T-helper 17 cell (primary cell): ENCODE results near the gene CFH. TPM values are rescaled to one million over a fixed set of nuclear protein-coding genes. Genes with fewer than 3 reads are reported as not detected.
"Not testable (repeated sequence)": the region's sequence is repeated elsewhere in the genome, so short reads cannot be mapped to it uniquely, and the experiment has no call there.

Experiments
- ATAC-seq: fragments of 150-1000 bp; cut with Tn5 transposase; 2 replicates; pipeline ENCODE4 v1.10.0; 2021; ENCODE audit warnings: mild to moderate bottlenecking, moderate library complexity
- DNase-seq, 3 donors: peaks; one replicate each; pipeline versions ENCODE4 v3.0.0 to v3.0.0-alpha.2; 2020 to 2021
- H3K9me3 ChIP-seq: one replicate; pipeline ENCODE4 v1.7.0; 2013; ENCODE audit warnings: low read length, mild to moderate bottlenecking; ENCODE audit not compliant: control insufficient read depth, poor library complexity, severe bottlenecking
- H3K27ac Mint-ChIP-seq: one replicate; pipeline ENCODE4 v1.8.0; 2022; ENCODE audit warnings: mild to moderate bottlenecking, moderate library complexity, mixed read lengths
- H3K27me3 Mint-ChIP-seq: one replicate; pipeline ENCODE4 v1.8.0; 2022; ENCODE audit warnings: mixed read lengths
- H3K36me3 Mint-ChIP-seq: one replicate; pipeline ENCODE4 v1.8.0; 2022; ENCODE audit warnings: low read depth, mixed read lengths
- H3K4me1 Mint-ChIP-seq: one replicate; pipeline ENCODE4 v1.8.0; 2022; ENCODE audit warnings: mild to moderate bottlenecking, mixed read lengths
- H3K4me3 Mint-ChIP-seq: one replicate; pipeline ENCODE4 v1.8.0; 2022; ENCODE audit warnings: mild to moderate bottlenecking, moderate library complexity, mixed read lengths
- total RNA-seq, 4 donors: library from RNA in 2 of 4; stranded (reverse) in 2 of 4; gene quantifications; one replicate each; pipeline ENCODE4 v1.2.3 and lab custom pipeline; 2022 to 2026

CFH gene
- total RNA-seq, 2 donors from 2014 or later = 23.1 to 36.8 TPM

GRCh38 chr1:196733091-196733970 is 81.5 kb downstream of the CFH start:
- DNase-seq = no peak
- peaks cover 7% of the 10 kb centered on the region for H3K36me3 Mint-ChIP-seq
- no peak overlapping the region for H3K4me3 Mint-ChIP-seq
- no peak overlapping the region for H3K27ac Mint-ChIP-seq
- no peaks in the 10 kb centered on the region for H3K27me3 Mint-ChIP-seq
- no peak for ATAC-seq
- peaks cover 2% of the 10 kb centered on the region for H3K9me3 ChIP-seq
- H3K4me1 Mint-ChIP-seq = no peaks in the 10 kb centered on the region

- ATAC-seq (no peak), DNase-seq (no peak)
- Mint-ChIP-seq H3K36me3 (peaks cover 7% of the 10 kb centered on the region), H3K27ac (no peak overlapping the region), H3K27me3 (no peaks in the 10 kb centered on the region), H3K4me3 (no peak overlapping the region), H3K4me1 (no peaks in the 10 kb centered on the region)
- H3K9me3 ChIP-seq = peaks cover 2% of the 10 kb centered on the region
These were observed 82.2 kb downstream of the CFH start for GRCh38 chr1:196734006-196734405.

GRCh38 chr1:196734460-196734859 is 82.6 kb downstream of the CFH start:
- Mint-ChIP-seq H3K27me3 (no peaks in the 10 kb centered on the region), H3K27ac (no peak overlapping the region), H3K36me3 (peaks cover 10% of the 10 kb centered on the region), H3K4me1 (no peaks in the 10 kb centered on the region), H3K4me3 (no peak overlapping the region)
- peaks cover 2% of the 10 kb centered on the region for H3K9me3 ChIP-seq
- ATAC-seq (no peak), DNase-seq (no peak)

GRCh38 chr1:196738730-196739129 is 86.9 kb downstream of the CFH start:
- H3K27ac Mint-ChIP-seq = no peak overlapping the region
- no peaks in the 10 kb centered on the region for H3K4me1 Mint-ChIP-seq
- ATAC-seq = no peak
- DNase-seq = no peak
- no peak overlapping the region for H3K4me3 Mint-ChIP-seq
- no peaks in the 10 kb centered on the region for H3K27me3 Mint-ChIP-seq
- peaks cover 10% of the 10 kb centered on the region for H3K36me3 Mint-ChIP-seq
- peaks cover 2% of the 10 kb centered on the region for H3K9me3 ChIP-seq

GRCh38 chr1:196743244-196743643 is 91.4 kb downstream of the CFH start:
- not testable (repeated sequence) for DNase-seq, H3K4me1 Mint-ChIP-seq, H3K9me3 ChIP-seq, ATAC-seq, H3K36me3 Mint-ChIP-seq, H3K27me3 Mint-ChIP-seq, H3K27ac Mint-ChIP-seq, H3K4me3 Mint-ChIP-seq

- H3K27me3 Mint-ChIP-seq = not testable (repeated sequence)
These were observed 113.3 kb downstream of the CFH start for GRCh38 chr1:196765019-196765740.

GRCh38 chr1:196769823-196770222 is 118.0 kb downstream of the CFH start:
- ATAC-seq, H3K4me1 Mint-ChIP-seq: not testable (repeated sequence)

More at GRCh38 chr1:196765019-196765740, 113.3 kb downstream of the CFH start:
- ATAC-seq, H3K27ac Mint-ChIP-seq, H3K9me3 ChIP-seq, H3K4me3 Mint-ChIP-seq, H3K36me3 Mint-ChIP-seq, DNase-seq, H3K4me1 Mint-ChIP-seq: not testable (repeated sequence)

GRCh38 chr1:196773713-196774112 is 121.9 kb downstream of the CFH start:
- no peak overlapping the region for H3K4me3 Mint-ChIP-seq
- H3K4me1 Mint-ChIP-seq = no peaks in the 10 kb centered on the region
- no peak for ATAC-seq
- H3K9me3 ChIP-seq = no peaks in the 10 kb centered on the region
- no peaks in the 10 kb centered on the region for H3K27me3 Mint-ChIP-seq
- no peak overlapping the region for H3K27ac Mint-ChIP-seq
- DNase-seq = no peak
- H3K36me3 Mint-ChIP-seq = no peaks in the 10 kb centered on the region

More at GRCh38 chr1:196769823-196770222, 118.0 kb downstream of the CFH start:
- H3K27ac Mint-ChIP-seq, H3K4me3 Mint-ChIP-seq, DNase-seq, H3K27me3 Mint-ChIP-seq, H3K36me3 Mint-ChIP-seq, H3K9me3 ChIP-seq: not testable (repeated sequence)

GRCh38 chr1:196774175-196774574 is 122.3 kb downstream of the CFH start:
- Mint-ChIP-seq H3K27ac (no peak overlapping the region), H3K27me3 (no peaks in the 10 kb centered on the region), H3K4me3 (no peak overlapping the region), H3K36me3 (no peaks in the 10 kb centered on the region), H3K4me1 (no peaks in the 10 kb centered on the region)
- ATAC-seq (no peak), DNase-seq (no peak)
- H3K9me3 ChIP-seq = no peaks in the 10 kb centered on the region

- no peak within 1 kb of the TSS for H3K27ac Mint-ChIP-seq
These were observed 122.8 kb downstream of the CFH start, which contains the start of gene CFHR3 for GRCh38 chr1:196774603-196775002. Gene CFHR3 (plus strand): TSS chr1:196774840. CDS start chr1:196774887, 47 bp downstream.

GRCh38 chr1:196777603-196778002 is 125.8 kb downstream of the CFH start:
- no peak overlapping the region for H3K4me3 Mint-ChIP-seq
- no peaks in the 10 kb centered on the region for H3K9me3 ChIP-seq
- no peak for DNase-seq
- no peak for ATAC-seq
- no peaks in the 10 kb centered on the region for H3K27me3 Mint-ChIP-seq
- no peaks in the 10 kb centered on the region for H3K36me3 Mint-ChIP-seq
- no peak overlapping the region for H3K27ac Mint-ChIP-seq
- no peaks in the 10 kb centered on the region for H3K4me1 Mint-ChIP-seq

More at GRCh38 chr1:196774603-196775002, 122.8 kb downstream of the CFH start, which contains the start of gene CFHR3:
- DNase-seq (no peak), ATAC-seq (no peak)
- H3K36me3 Mint-ChIP-seq = no peaks in the 10 kb centered on the region
- no peak within 1 kb of the TSS for H3K4me3 Mint-ChIP-seq
- H3K27me3 Mint-ChIP-seq = no peaks in the 10 kb centered on the region
- H3K9me3 ChIP-seq = no peaks in the 10 kb centered on the region
- no peaks in the 10 kb centered on the region for H3K4me1 Mint-ChIP-seq

- Mint-ChIP-seq H3K4me3 (no peak overlapping the region), H3K27me3 (no peaks in the 10 kb centered on the region), H3K4me1 (no peaks in the 10 kb centered on the region), H3K36me3 (no peaks in the 10 kb centered on the region), H3K27ac (no peak overlapping the region)
- DNase-seq (no peak), ATAC-seq (no peak)
- no peaks in the 10 kb centered on the region for H3K9me3 ChIP-seq
These were observed 127.2 kb downstream of the CFH start for GRCh38 chr1:196779093-196779492.

- H3K4me1 Mint-ChIP-seq, H3K9me3 ChIP-seq, ATAC-seq, H3K27ac Mint-ChIP-seq, H3K36me3 Mint-ChIP-seq, H3K27me3 Mint-ChIP-seq, H3K4me3 Mint-ChIP-seq, DNase-seq: not testable (repeated sequence)
These were observed 139.4 kb downstream of the CFH start for GRCh38 chr1:196791252-196791651.
